K562 (cell line): ENCODE data around the gene GLP2R. TPM values are rescaled to one million over a fixed set of nuclear protein-coding genes. Genes with fewer than 3 reads are reported as not detected.

Experiments used
- ATAC-seq: fragments of 200-7000 bp; cut with Tn5 transposase; 3 replicates; pipeline ENCODE4 v1.9.1; 2020; ENCODE audit warnings: moderate library complexity
- BruUV-seq: library from RNA; stranded (reverse); fragments of 400-500 nt; replicated peaks from 2 replicates; lab custom pipeline; 2021; lab: Mats Ljungman, UMichigan
- CTCF ChIA-PET: fragments of 300-600 bp; formaldehyde crosslinking; extraction: SDS; loops from one replicate; lab custom pipeline; 2021; ENCODE audit warnings: low intra/inter-chr PET ratio; lab: Yijun Ruan, JAX
- POLR2A ChIA-PET: fragments of 300-600, 350-650 bp; sonication (Branson Sonifier 250); formaldehyde crosslinking; extraction: SDS; loops from one replicate; lab custom pipeline; 2021; ENCODE audit warnings: antibody characterized with exemption, inconsistent platforms; lab: Yijun Ruan, JAX
- DNase-seq, 4 experiments: peaks; one replicate each; pipeline versions ENCODE4 v3.0.0 to v3.0.0-alpha.2; 2011 to 2018; ENCODE audit warnings: low spot score in 3 of 4, mixed read lengths in 3 of 4; ENCODE audit errors: extremely low read depth in 1 of 4
- FAIRE-seq: peaks from 2 replicates; lab custom pipeline; 2011; peaks lifted over from hg19 to GRCh38; lab: Jason Lieb, UNC
- H2AFZ ChIP-seq: 2 replicates; pipeline ENCODE4 v1.6.0; 2011; ENCODE audit warnings: low read depth, low read length, control low read depth, inconsistent platforms
- H3K27ac ChIP-seq: fragments of 200-600 bp; 3 replicates; pipeline ENCODE4 v1.8.0; 2011; ENCODE audit warnings: low read depth, mild to moderate bottlenecking, control low read depth, inconsistent platforms, low read length, moderate library complexity, mixed read lengths; ENCODE audit errors: extremely low read depth
- H3K27me3 ChIP-seq, 2 experiments: fragments of 300-600 bp in 1 of 2; 2 replicates in 1 of 2; 3 replicates in 1 of 2; pipeline versions ENCODE4 v1.6.0 to v1.8.0; 2011; ENCODE audit warnings: inconsistent platforms in 2 of 2, low read length in 2 of 2, mild to moderate bottlenecking in 1 of 2, mixed read lengths in 1 of 2, moderate library complexity in 1 of 2; ENCODE audit not compliant: control insufficient read depth in 2 of 2, insufficient read depth in 2 of 2
- H3K36me3 ChIP-seq: fragments of 300-600 bp; 3 replicates; pipeline ENCODE4 v1.8.0; 2011; ENCODE audit warnings: mild to moderate bottlenecking, low read length, inconsistent platforms; ENCODE audit not compliant: control insufficient read depth, insufficient read depth
- H3K4me1 ChIP-seq, 2 experiments: fragments of 200-600 bp in 1 of 2; replicated peaks in 1 of 2; 2 replicates in 1 of 2; 3 replicates in 1 of 2; pipeline versions ENCODE4 v1.5.1 to v1.8.0; 2011; ENCODE audit warnings: inconsistent platforms in 2 of 2, low read length in 2 of 2, mild to moderate bottlenecking in 1 of 2, mixed read lengths in 1 of 2, moderate library complexity in 1 of 2; ENCODE audit not compliant: control insufficient read depth in 2 of 2, insufficient read depth in 2 of 2
- H3K4me2 ChIP-seq: 2 replicates; pipeline ENCODE4 v1.6.1; 2011; ENCODE audit warnings: low read length, control low read depth, inconsistent platforms, mixed read lengths; ENCODE audit not compliant: insufficient read depth
- H3K4me3 ChIP-seq: fragments of 200-600 bp; sonication (generic), shearing (Covaris generic); 2 replicates; pipeline ENCODE4 v1.5.1; 2016; ENCODE audit warnings: control low read depth, inconsistent platforms
- H3K79me2 ChIP-seq: fragments of 200-600 bp; 3 replicates; pipeline ENCODE4 v1.8.0; 2011; ENCODE audit warnings: low read length, inconsistent platforms; ENCODE audit not compliant: control insufficient read depth, insufficient read depth
- H3K9ac ChIP-seq, 2 experiments: 2 replicates each; pipeline versions ENCODE4 v1.6.0 to v1.6.1; 2011; ENCODE audit warnings: low read depth in 2 of 2, low read length in 2 of 2, control low read depth in 1 of 2, inconsistent platforms in 1 of 2, mild to moderate bottlenecking in 1 of 2, mixed read lengths in 1 of 2; ENCODE audit not compliant: insufficient read depth in 1 of 2
- H3K9me1 ChIP-seq: one replicate; pipeline ENCODE4 v1.6.0; 2011; ENCODE audit warnings: inconsistent platforms, mild to moderate bottlenecking, low read length, moderate library complexity; ENCODE audit not compliant: control insufficient read depth, insufficient read depth
- H3K9me3 ChIP-seq: replicated peaks from 2 replicates; pipeline ENCODE4 v1.5.1; 2011; ENCODE audit warnings: low read depth, low read length, inconsistent platforms; ENCODE audit not compliant: control insufficient read depth, insufficient read depth
- H4K20me1 ChIP-seq: replicated peaks from 2 replicates; pipeline ENCODE4 v1.6.1; 2011; ENCODE audit warnings: low read length, inconsistent platforms, mixed read lengths; ENCODE audit not compliant: control insufficient read depth, insufficient read depth
- CAMTA2 ChIP-seq: fragments of 250-450 bp; sonication (Bioruptor Pico); conservative IDR thresholded peaks from 2 replicates; pipeline ENCODE4 v1.5.1; 2022
- CHD1 ChIP-seq: fragments of 200-600 bp; sonication (generic); IDR thresholded peaks from one replicate; pipeline ENCODE4 v1.6.1; 2012; ENCODE audit warnings: mild to moderate bottlenecking, moderate library complexity, low read length, inconsistent platforms
- KLF6 ChIP-seq: fragments of 250-450 bp; sonication (Bioruptor Pico); IDR thresholded peaks from 2 replicates; pipeline ENCODE4 v1.4.0; 2020; ENCODE audit warnings: mild to moderate bottlenecking, moderate library complexity, borderline replicate concordance
- RBM15 ChIP-seq: fragments of 200-400 bp; formaldehyde crosslinking; IDR thresholded peaks from 2 replicates; pipeline ENCODE4 v1.6.1; 2018; ENCODE audit warnings: mild to moderate bottlenecking, low read length, moderate library complexity; ENCODE audit not compliant: insufficient read depth
- RNF2 ChIP-seq: sonication (generic); IDR thresholded peaks from 2 replicates; pipeline ENCODE4 v1.6.1; 2016
- ZNF217 ChIP-seq: sonication (generic); formaldehyde crosslinking; IDR thresholded peaks from 2 replicates; pipeline ENCODE4 v1.8.0; 2022; ENCODE audit warnings: mild to moderate bottlenecking, missing genetic modification reagents
- WGBS: fragments of 100-300 bp; shearing (Covaris generic); methylation state at CpG from one replicate; pipeline ENCODE4 v1.1.6; 2016; ENCODE audit warnings: low coverage, mixed read lengths; ENCODE audit not compliant: insufficient coverage; ENCODE audit errors: missing lambda C conversion rate; 5-methylcytosine and 5-hydroxymethylcytosine counted together
- in situ Hi-C: fragments of 300-500 bp; cut with MboI; formaldehyde crosslinking; loops from 4 replicates; pipeline ENCODE4 v1.15.0; 2018; ENCODE audit warnings: inconsistent platforms, mixed read lengths
- intact Hi-C: fragments of 100-400 bp; cut with micrococcal nuclease; formaldehyde crosslinking; loops from 2 replicates; pipeline ENCODE4 v1.14.2; 2022
- polyA plus RNA-seq, 8 experiments: library from polyadenylated mRNA; depleted of rRNA in 4 of 8; stranded (reverse) in 5 of 8; unstranded in 3 of 8; fragments of >200 nt; fragmentation: Nextera tagmentation in 2 of 8; fragmentation: Illumina TruSeq in 1 of 8; extraction: Ambion mirVana in 2 of 8; extraction: Trizol in 1 of 8; gene quantifications; 2 replicates each; pipeline versions ENCODE4 v1.2.1 to v1.2.3, GENCODE V29; 2011 to 2014; ENCODE audit warnings: inconsistent platforms in 1 of 8, missing spikeins in 1 of 8
- total RNA-seq, 7 experiments: library from RNA; depleted of rRNA in 6 of 7; stranded (reverse); fragments of >200 nt in 6 of 7; fragmentation: Illumina TruSeq in 2 of 7; extraction: Trizol in 2 of 7; gene quantifications; 2 replicates each; pipeline versions ENCODE4 v1.2.1 to v1.2.3, GENCODE V29; 2011 to 2021; ENCODE audit warnings: low replicate concordance in 1 of 7
- TF ChIP-seq, protein P1 (sequence below), 2 experiments: fragments of 450-650 bp in 1 of 2; sonication (generic) in 1 of 2; formaldehyde crosslinking in 1 of 2; IDR thresholded peaks; 2 replicates each; pipeline versions ENCODE4 v1.7.1 to v1.9.0; 2016 to 2022; ENCODE audit warnings: inconsistent platforms in 1 of 2, mild to moderate bottlenecking in 1 of 2, missing genetic modification reagents in 1 of 2

Gene GLP2R
- total and polyA plus RNA-seq, 9 of the 15 experiments (the other 6 are each of a cell fraction or from before 2014, with no cell fraction given) = not detected

DNA sequence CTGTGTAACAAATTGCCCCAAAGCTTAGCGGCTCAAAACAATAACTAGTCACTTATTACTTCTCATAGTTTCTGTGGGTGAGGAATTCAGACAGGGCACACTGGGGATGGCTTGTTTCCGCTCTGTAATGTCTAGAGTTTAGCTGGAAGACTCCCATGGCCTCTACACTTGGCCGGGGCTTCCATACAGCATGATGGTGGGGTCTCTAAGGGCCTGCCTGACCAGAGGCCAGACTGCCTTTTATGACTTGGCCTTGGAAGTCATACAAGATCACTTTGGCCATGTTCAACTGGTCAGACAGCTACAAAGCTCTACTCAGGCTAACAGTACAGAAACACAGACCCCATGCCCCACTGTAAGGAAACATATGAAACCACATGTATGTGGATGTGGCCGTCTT, 8.2 kb downstream of the GLP2R start:
- intact Hi-C loops (no loop called here), in situ Hi-C loops (no loop called here)
- Histone ChIP-seq H2AFZ (no peak overlapping the region), H3K4me3 (no peak overlapping the region), H3K36me3 (no peaks in the 10 kb centered on the region), H4K20me1 (no peaks in the 10 kb centered on the region), H3K9ac (no peak overlapping the region), H3K4me1 (no peaks in the 10 kb centered on the region), H3K27ac (no peak overlapping the region), H3K4me2 (no peak overlapping the region), H3K9me3 (no peaks in the 10 kb centered on the region), H3K79me2 (no peaks in the 10 kb centered on the region), H3K27me3 (no peaks in the 10 kb centered on the region; a peak in 1 of 5 replicates), H3K9me1 (no peaks in the 10 kb centered on the region)
- 0% methylated on average over 3 of the region's 4 CpGs for WGBS
- DNase-seq = no peak
- ChIA-PET POLR2A (no interaction called here), CTCF (no interaction called here)
- BruUV-seq = no TSS peak
- TF ChIP-seq, protein P1, sequence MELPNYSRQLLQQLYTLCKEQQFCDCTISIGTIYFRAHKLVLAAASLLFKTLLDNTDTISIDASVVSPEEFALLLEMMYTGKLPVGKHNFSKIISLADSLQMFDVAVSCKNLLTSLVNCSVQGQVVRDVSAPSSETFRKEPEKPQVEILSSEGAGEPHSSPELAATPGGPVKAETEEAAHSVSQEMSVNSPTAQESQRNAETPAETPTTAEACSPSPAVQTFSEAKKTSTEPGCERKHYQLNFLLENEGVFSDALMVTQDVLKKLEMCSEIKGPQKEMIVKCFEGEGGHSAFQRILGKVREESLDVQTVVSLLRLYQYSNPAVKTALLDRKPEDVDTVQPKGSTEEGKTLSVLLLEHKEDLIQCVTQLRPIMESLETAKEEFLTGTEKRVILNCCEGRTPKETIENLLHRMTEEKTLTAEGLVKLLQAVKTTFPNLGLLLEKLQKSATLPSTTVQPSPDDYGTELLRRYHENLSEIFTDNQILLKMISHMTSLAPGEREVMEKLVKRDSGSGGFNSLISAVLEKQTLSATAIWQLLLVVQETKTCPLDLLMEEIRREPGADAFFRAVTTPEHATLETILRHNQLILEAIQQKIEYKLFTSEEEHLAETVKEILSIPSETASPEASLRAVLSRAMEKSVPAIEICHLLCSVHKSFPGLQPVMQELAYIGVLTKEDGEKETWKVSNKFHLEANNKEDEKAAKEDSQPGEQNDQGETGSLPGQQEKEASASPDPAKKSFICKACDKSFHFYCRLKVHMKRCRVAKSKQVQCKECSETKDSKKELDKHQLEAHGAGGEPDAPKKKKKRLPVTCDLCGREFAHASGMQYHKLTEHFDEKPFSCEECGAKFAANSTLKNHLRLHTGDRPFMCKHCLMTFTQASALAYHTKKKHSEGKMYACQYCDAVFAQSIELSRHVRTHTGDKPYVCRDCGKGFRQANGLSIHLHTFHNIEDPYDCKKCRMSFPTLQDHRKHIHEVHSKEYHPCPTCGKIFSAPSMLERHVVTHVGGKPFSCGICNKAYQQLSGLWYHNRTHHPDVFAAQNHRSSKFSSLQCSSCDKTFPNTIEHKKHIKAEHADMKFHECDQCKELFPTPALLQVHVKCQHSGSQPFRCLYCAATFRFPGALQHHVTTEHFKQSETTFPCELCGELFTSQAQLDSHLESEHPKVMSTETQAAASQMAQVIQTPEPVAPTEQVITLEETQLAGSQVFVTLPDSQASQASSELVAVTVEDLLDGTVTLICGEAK (IDR thresholded peaks at IDR 0.05) = no peak
- TF ChIP-seq, protein P1 (CRISPR knock-in tag; IDR thresholded peaks at IDR 0.05) = no peak
- TF ChIP-seq RBM15 (no peak), KLF6 (no peak), ZNF217 (CRISPR knock-in tag) (no peak), RNF2 (no peak), CHD1 (no peak), CAMTA2 (CRISPR knock-in tag) (no peak)
- FAIRE-seq = no peak
- no peak for ATAC-seq
